ENCODE data around the gene SPTBN2. TPM values are rescaled to one million over a fixed set of nuclear protein-coding genes. Genes with fewer than 3 reads are reported as not detected.

The SPTBN2 gene

Small RNA genes lying within 50 kb of the gene (small RNA-seq; reads per million reads assigned to genes)
- gene RN7SL12P (ENCODE audit: low read depth): not detected
